GM21786 (cell line): ENCODE data around the gene ZBTB7A.

ENCODE experiments used
- ATAC-seq: cut with Tn5 transposase; IDR thresholded peaks from one replicate; pipeline ENCODE4 v1.9.1; 2021; ENCODE audit not compliant: unreplicated experiment

The ZBTB7A gene

DNA sequence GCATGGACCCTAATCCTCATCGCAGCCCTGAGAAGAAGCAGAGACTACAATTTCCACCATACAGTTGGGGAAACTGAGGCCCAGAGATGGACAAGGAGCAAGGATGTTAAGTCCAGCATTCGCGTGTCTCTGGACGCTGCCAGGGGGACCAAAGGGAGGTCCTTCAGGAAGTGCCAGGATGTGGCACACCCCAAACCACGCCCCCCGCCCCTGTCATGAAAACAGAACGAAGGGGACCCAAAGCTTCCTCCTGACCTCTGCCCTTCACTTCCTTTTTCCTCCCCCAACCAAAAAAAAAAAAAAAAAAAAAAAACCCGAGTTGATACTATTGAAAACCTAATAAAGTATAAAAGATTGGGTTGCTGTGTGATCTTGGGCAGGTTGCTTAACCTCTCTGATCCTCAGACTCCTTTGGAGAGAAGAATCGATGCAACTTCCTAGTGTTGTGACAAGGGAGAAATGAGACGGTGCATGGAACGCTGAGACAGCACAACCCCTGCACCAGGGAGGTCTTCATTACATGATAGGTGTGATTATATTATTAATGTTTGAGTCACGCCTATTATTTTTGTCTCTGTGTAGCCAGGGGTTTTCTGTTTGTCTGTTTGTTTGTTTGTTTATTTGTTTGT, 2.7 kb upstream of the ZBTB7A start:
- ATAC-seq = no peak

DNA sequence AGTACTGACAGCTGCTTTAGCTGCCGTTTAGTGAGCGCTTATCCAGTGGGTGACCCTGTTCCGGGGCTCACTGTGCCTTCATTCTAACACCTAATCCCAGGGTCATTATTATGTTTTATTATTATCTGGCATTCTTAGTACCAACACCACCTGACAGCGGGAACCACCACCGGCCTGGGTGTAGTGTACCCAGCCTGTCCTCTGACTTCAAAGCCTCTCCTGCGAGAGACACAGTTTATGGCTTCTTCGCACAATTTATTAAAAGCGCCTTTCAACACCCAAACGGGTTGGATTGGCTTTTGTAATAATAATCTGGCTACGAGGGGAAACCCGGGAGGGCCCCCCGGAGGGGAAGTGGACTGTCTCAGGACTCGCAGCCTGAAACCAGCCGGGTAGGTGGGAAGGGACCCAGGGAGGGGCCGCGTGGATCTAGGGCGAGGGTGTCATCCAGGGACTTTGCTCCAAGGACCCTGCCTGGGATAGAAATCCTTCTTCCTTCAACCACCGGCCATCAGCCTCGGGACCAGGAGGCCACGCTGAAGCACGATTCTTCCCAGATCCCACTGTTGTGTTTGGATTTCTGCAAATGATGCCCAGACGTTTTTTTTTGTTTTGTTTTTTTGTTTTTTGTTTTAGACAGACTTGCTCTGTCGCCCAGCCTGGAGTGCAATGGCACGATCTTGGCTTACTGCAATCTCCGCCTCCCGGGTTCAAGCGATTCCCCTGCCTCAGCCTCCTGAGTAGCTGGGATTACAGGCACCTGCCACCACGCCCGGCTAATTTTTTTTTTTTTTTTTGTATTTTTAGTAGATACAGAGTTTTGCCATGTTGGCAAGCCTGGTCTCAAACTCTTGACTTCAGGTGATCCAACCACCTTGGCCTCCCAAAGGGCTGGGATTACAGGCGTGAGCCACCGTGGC, 1.6 kb upstream of the ZBTB7A start:
- no peak for ATAC-seq

DNA sequence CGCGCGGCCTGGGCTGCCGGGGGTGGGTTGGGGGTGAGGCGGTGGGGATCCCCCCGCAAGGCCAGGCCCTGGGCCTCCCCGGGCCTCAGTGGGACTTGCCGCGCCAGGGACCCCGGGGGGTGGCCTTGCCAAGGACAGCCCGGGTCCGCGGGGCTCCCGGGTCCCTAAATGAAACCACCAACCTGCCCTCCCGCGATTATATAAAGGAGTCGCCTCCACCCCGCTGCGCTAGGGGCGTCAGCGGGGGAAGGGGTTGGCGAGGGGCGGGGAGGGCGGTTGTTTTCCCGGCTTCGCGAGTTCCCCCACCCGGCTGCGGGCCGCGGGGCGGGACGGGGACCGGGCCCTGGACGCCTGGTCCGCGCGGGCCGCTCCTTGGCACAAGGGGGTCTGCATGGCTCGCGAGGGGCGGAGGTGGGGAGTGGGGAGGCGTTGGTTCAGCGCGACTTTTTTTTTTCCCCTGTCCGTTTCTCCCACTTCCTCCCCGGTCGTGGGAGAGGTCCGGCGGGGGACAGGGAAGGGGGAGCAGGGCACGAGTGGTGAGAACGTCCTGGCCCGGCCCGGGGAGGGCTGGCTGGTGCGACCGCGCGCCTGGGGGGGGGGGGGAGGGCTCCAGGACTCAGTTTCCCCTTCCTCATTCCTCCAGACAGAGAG, 822 bp upstream of the ZBTB7A start:
- ATAC-seq = no peak

DNA sequence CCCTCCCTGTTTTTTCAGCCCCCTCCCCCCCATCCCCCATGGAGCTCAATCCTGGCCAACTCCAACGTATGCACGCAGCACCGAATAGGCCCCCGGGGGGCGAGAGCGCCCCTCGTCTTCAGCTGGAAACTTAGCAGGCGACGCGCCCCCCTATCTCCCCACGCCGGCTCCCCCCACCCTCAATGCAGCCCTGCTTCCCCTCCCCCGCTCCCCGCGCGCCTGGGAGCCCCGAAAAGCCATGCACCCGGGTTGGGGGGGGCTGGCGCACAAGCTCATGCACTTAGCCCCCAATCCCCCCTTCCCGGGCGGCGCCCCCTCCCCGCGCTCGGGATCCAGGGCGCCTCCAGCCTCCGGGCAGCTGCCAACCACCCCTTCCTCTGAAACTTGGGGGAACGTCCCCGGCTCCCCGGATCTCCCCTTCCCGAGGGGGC, 508 bp downstream of the ZBTB7A start:
- no peak for ATAC-seq

DNA sequence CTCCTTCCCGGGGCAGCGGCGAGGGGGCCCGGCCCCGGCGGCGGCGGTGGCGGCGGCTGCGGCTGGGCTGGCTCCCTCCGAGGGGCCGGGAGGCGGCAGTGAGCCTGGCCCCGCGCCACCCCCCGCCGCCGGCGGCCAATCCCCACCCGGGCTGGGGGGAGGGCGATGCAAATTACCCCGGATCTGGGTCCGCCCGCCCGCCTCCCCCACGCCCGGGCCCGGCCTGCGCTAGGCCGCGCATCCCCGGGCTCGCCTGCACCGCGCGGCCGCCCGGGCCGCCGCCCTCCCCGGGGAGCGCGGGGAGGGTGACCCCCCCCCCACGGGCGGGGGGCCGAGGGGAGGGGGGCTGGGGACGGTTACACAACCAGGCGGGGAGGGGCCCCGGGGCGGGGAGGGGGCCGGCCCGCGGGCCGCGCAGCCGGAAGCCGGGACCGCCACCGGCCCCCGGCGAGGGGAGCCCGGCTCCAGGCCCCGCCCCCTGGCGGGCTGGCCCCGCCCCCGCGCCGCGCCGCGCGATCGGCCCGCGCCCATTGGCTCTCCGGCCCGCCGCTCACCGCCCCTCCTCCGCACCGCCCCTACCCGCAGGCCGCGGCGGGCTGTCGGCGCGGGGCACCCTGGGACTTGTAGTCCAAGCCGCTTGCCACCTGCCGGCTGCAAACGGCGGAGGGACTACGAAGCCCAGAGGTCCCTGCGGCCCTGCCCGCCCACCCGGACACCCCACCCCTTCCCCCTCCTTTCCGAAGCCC, 1.1 kb downstream of the ZBTB7A start:
- ATAC-seq = peak; percentile 62

DNA sequence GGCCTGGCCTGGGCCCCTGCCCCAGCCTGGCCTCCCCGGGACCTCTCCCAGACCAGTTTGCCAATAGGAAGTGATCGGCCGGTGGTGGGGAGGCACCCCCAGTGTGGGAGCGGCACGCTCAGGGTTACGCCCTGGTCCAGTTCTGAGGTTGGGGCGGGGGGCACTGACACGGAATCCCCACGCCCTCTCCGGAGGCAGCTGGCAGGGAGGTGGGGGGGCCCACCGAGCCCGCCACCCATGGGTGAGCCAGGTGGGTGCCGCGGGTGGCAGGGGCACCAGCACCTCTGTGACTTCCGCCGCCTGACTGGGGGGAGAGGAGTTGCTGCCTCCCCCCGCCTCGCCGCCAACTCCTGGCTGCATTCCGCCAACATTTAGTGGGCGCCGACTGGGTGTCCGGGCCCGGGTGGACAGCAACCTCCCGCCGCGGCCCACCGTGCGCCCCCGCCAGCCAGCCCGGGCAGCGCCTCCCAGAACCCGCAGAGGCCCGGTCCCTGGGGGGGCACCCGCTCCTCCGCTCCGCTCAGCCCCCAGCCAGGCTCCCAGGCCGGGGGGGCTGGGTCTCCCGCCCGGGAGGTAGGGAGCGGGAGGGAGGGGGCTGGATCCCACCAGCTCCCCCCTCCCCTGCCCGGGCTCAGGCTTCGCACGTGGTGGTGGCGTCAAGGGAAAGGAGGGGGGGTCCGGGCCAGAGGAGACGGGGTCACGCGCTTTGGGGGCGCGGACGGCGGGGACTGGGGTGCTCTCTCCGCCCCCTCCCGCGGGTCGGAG, 2.0 kb downstream of the ZBTB7A start:
- ATAC-seq = no peak

DNA sequence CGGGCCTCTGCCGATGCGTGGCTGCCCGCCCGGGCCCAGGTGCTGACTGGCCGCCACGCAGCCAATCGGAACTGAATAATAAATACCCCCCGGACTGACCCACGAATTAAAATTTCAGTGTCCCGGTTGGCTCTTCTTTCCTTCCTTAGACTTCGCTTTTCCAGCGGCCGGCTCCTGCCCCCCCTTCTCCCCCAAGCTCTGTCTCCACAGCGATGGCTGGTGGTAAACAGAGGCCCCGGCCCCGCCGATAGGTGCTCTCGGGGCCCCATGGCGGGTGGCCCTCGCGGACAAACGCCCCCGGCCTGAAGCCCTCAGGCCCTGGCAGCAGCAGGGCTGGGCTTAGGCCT, 2.6 kb downstream of the ZBTB7A start:
- no peak for ATAC-seq

DNA sequence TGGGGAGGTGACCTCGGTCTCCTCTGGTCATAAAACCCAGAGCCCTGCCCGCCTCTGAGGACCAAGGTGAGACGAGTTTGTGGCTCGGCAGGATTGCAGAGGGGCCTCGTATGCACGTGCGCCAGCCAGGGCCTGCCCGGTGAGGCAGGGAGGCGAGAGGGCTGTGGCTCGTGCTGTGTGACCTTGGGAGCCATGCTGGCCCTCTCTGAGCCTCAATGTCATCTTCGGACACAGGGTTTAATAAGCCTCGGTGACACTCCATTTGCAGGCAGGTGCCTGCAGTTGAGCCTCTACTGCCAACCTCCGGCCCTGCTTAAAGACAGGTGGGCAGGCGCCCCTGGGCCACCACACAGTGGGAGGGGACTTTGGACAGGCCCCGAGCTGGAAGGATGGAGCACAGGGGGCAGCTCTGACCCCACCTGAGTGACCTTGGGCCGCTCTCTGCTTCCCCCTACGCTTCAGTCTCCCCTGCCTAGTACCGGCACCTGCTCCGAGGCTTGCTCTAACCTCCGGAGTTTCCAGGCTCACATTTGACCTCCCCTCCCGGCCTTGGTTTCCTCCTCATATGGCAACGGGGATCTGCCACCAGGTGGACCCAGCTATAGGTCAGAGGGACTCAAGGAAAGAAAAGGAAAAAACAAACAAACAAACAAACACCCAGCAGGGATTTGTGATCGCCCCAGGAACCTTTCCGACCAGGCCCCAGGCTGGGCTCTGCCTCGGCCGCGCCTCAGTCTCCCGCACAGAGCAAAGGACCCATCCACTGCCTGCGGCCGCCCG, 3.1 kb downstream of the ZBTB7A start:
- ATAC-seq = no peak

DNA sequence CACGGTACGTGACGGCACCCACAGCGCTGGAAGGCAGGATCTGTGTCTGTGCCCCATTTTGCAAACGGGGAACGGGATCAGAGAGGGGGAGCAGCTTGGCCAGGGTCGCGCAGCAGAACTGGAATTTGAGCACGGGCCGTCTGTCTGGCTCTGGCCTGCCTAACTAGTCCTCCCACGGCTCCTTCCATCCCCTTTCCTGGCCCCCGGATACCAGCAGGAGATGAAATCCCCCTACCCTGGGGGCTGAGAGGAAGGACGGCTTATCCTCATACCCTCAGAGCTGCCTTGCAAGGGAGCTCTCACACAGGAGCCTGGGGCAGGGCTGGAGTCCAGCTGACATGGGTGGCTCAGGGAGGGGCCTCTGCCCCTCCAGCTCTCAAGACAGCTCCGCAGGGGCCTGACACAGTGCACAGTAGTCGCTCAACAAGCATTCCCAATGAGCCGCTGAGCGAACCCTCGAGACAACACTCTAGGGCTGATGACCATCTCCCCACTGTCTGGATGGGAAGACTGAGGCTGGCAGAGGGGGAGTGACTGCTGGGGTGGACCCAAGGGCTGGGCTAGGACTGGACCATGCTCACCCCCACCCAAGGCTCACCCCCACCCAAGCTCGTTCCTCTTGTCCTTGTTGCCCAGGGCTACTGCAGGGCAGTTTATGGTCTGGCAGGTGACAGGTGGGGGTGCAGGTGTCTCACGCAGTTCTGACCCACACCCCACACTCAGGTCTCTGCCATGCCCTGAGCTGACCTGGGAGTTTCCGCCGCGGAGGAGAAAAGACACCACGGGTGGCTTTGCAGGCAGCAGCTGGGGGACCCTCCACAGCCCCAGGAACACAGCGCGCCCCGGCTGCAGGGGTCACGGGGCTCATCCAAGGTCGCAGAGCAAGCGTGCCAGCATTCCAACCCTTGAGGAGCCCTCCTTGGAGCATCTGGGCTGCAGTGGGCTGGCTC, 4.0 kb downstream of the ZBTB7A start:
- no peak for ATAC-seq

DNA sequence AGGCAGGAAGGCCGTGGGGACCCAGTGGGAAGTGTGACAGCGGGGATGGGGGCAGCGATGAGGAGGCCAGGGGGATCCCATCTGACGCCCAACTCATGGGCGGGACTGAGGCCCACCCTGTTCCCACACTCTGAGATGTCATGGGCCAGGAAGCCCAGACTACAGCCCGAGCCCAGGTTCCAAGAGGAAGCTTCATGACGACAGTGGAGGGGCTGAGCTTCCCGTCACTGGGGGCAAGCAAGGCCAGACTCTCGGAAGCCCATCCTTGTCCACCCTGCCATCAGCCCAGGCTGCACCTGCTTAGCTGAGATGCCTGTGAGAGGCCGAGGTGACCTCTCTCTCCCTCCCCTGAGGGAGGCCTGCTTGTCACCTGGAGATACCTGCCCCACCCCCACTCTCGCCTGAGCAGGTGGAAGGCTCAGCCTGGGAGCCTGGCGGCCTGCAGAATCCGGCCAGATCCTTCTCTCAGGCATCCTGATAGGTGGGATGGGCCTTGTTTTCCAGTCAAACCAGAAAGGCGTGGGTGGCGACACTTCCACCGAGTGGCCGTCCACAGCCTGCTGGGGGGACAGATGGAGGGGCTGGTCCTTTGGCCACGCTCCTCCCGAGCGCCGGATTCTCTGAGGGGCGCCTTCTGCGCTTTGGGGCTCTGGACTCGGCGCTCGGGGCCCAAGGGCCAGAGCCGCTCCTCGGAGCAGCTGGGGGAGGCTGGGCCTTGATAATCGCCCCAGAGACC, 4.8 kb downstream of the ZBTB7A start:
- no peak for ATAC-seq

DNA sequence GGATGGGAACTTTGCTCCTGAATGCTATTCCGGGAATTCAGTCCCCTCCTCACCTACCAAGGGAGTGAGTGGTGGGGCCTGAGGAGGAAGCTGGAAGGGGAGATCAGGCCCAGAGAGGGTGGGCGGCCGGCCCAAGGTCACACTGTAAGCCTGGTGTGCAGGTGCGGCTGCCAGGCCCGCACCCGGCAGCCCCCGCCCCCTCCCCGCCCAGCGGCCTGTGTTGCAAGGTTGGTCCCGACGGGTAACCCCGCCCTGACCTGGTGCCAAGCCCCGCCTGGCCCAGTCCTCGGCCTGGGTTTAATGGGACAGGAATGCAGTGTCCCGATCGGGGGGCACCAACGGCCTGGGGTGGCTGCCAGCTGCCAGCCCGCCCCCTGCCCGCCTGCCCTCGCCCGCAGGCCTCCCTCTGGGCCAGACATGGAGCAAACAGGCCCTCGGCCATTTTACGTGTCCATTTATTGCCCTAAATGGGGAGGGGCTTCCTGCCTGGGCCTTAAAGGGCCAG, 5.5 kb downstream of the ZBTB7A start:
- ATAC-seq = no peak

DNA sequence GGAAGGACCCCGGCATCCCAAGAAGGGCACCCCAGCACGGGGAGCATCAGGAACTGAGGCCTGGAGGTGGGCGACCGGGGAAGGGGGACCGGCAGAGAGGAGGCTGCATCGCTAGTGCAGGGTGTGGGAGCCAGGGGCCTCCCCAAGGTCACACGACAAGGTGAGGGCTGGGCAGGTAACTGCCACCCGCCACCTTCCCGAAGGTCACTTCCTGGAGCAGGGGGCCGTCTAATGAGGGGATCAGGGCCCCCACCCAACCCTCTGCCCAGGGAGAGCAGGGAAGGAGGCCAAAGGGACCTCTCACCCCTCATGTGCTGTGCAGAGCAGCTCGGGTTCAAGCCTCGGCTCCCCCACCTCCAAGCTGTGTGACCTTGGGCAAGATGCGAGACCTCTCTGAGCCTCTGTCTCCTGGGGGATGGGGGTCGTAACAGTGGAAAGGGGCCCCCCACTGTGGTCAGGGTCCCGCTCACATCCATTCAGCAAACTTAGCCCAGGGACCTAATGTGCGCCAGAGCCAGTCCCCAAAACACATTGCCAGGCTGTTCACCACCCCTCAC, 6.0 kb downstream of the ZBTB7A start:
- no peak for ATAC-seq

DNA sequence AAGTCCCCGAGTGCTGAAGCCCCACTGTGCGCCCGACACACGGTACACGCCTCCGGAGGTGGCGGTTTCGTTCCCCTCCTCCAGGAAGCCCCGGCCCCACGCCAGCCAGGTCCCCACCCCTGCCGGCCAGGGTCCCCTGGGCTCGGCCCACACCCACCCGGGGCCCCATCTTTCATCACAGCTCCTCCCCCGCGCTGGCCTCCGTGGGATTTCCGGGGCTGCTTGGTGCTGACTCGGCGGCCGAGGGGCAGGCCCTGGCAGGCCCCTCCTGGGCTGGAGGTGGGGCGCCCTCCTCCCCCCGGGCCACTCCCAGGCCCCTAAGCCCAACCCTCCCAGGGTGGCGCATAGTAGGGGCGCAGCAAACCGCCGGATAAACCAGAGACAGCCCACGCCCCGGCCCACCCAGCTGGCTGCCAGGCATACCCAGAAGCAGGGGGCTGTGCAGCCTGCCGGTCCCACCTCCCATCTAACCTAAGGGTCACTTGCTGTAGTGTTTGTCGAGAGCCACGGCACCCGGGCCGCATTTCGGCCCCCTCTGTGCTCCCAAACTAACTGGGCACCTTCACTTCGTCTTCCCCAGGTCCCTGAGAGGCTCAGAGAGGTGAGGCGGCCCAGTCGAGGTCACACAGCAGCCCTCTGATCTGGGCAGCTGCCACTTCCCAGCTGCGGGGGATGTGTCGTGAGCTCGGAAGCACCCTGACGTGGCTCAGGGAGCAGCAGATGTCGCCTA, 6.6 kb downstream of the ZBTB7A start:
- no peak for ATAC-seq

DNA sequence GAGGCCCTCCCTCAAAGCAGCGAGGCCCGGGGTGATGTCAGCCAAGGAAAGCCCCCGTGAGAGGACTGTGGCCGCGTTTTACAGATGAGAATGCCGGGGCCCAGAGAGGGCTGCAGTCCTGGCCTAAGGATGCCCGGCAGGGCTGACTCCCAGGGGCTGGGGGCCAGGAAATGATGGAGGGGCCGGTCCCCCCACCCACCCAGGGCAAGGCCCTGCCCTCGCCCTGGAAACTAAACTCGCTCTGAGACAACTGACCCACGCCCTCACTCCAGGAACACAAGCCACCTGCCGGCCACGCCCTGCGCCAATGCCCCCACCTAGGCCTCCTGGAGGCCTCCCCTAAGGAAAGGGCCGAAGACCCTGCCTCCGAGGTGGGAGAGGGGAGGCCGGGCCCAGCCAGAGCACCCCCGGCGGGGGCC, 7.2 kb downstream of the ZBTB7A start:
- ATAC-seq = no peak

DNA sequence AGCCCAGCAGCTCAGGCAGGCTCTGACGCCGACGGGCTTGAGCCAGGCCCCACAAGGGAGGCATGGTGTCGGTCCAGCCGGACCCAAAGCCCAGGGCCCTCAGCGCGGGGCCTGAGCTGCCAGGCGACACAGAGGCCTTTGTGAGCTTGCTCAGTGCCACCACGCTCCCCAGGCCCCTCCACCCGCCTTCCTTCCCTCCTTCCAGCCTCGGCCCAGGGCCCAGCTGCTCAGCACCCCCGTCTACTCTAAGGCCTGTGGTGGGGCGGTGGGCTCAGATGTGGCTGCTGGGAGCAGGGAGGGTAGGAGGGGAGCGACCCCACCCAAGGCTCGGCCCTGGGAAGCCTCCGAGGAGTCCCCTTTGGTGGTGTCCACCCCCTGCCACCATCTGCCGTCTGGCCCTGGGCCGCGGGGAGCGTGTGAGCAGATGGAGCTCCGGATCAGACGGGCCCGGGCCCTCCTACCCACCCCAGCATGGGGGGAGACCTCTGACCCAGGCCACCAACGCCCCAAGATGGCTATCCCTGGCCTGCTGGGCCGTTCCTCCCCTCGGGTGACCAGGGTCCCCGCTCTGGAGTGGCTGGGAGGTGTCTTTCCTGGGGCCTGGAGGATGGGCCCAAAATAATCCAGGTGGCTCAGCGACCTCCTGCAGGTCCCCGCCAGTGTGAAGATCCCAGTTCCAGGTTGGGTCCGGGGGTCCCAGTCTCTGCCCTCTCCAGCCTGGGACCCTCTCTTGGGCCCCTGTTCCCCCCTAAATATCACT, 7.8 kb downstream of the ZBTB7A start:
- no peak for ATAC-seq
